NCI-H2081 (cell line): ENCODE measurements around the gene RBMXL2.

ENCODE experiments used
- DNase-seq, 2 experiments: peaks; one replicate each; lab custom pipeline; 2025; lab: John Stamatoyannopoulos, UW

The RBMXL2 gene

GRCh38 chr11:7088921-7089320, at the start of gene RBMXL2:
Gene RBMXL2, plus strand, starts transcription at chr11:7088998. Its CDS starts 123 bp downstream, at chr11:7089121.
- DNase-seq = no peak

- DNase-seq = no peak
Measured at GRCh38 chr11:7046474-7047175, 42.2 kb upstream of the RBMXL2 start.

GRCh38 chr11:7050191-7050590, 38.6 kb upstream of the RBMXL2 start:
- no peak for DNase-seq

- DNase-seq = no peak
Measured at GRCh38 chr11:7056828-7057513, 31.8 kb upstream of the RBMXL2 start.

- no peak for DNase-seq
Measured at GRCh38 chr11:7057641-7058040, 31.2 kb upstream of the RBMXL2 start.

GRCh38 chr11:7060868-7061267, 27.9 kb upstream of the RBMXL2 start:
- DNase-seq = no peak

GRCh38 chr11:7062534-7062933, 26.3 kb upstream of the RBMXL2 start:
- DNase-seq = no peak

- no peak for DNase-seq
Measured at GRCh38 chr11:7072401-7073028, 16.3 kb upstream of the RBMXL2 start.

- DNase-seq = no peak
Measured at GRCh38 chr11:7077101-7077500, 11.7 kb upstream of the RBMXL2 start.

GRCh38 chr11:7079545-7080135, 9.2 kb upstream of the RBMXL2 start:
- DNase-seq = no peak

GRCh38 chr11:7080900-7081299, 7.9 kb upstream of the RBMXL2 start:
- DNase-seq = no peak

- DNase-seq = no peak
Measured at GRCh38 chr11:7081441-7081840, 7.4 kb upstream of the RBMXL2 start.

GRCh38 chr11:7089328-7090251, 792 bp downstream of the RBMXL2 start:
- DNase-seq = no peak

- peak; percentile 27 to 51 for DNase-seq
Measured at GRCh38 chr11:7098235-7098832, 9.5 kb downstream of the RBMXL2 start.

- no peak for DNase-seq
Measured at GRCh38 chr11:7115780-7116179, 27.0 kb downstream of the RBMXL2 start.

GRCh38 chr11:7116370-7116769, 27.6 kb downstream of the RBMXL2 start:
- DNase-seq = no peak

GRCh38 chr11:7138051-7138450, 49.3 kb downstream of the RBMXL2 start:
- no peak for DNase-seq
